Aorta (tissue), 5 donors: ENCODE results near the gene CAMK2D. TPM values are rescaled to one million over a fixed set of nuclear protein-coding genes. Genes with fewer than 3 reads are reported as not detected.

Source experiments
- ATAC-seq: fragments of 200-7000 bp; cut with Tn5 transposase; one replicate; pipeline ENCODE4 v1.9.1; 2022; ENCODE audit warnings: moderate library complexity; ENCODE audit not compliant: low FRiP score
- DNase-seq, 2 donors: peaks; one replicate each; pipeline ENCODE4 v3.0.0-alpha.2; 2020
- H3K27ac ChIP-seq, 2 donors: one replicate each; pipeline ENCODE4 v1.5.1; 2013; ENCODE audit warnings: low read length in 2 of 2, mild to moderate bottlenecking in 2 of 2, moderate library complexity in 2 of 2, control low read depth in 1 of 2, inconsistent platforms in 1 of 2, low read depth in 1 of 2
- H3K27me3 ChIP-seq, 2 donors: one replicate each; pipeline ENCODE4 v1.6.1; 2013; ENCODE audit warnings: control low read depth in 1 of 2, low read length in 1 of 2, mild to moderate bottlenecking in 1 of 2, moderate library complexity in 1 of 2; ENCODE audit not compliant: insufficient read depth in 2 of 2, control insufficient read depth in 1 of 2
- H3K36me3 ChIP-seq, 2 donors: one replicate each; pipeline ENCODE4 v1.6.1; 2013; ENCODE audit warnings: control low read depth in 1 of 2, low read length in 1 of 2, mild to moderate bottlenecking in 1 of 2; ENCODE audit not compliant: insufficient read depth in 2 of 2, control insufficient read depth in 1 of 2
- H3K4me1 ChIP-seq, 2 donors: one replicate each; pipeline ENCODE4 v1.6.1; 2013; ENCODE audit warnings: low read length in 2 of 2, control low read depth in 1 of 2, mild to moderate bottlenecking in 1 of 2, moderate library complexity in 1 of 2; ENCODE audit not compliant: insufficient read depth in 2 of 2, control insufficient read depth in 1 of 2
- H3K4me3 ChIP-seq, 2 donors: one replicate each; pipeline ENCODE4 v1.5.1; 2013; ENCODE audit warnings: low read length in 2 of 2, control low read depth in 1 of 2, mild to moderate bottlenecking in 1 of 2
- H3K9me3 ChIP-seq: one replicate; pipeline ENCODE4 v1.6.1; 2013; ENCODE audit warnings: mild to moderate bottlenecking, low read length; ENCODE audit not compliant: control insufficient read depth
- WGBS, 2 donors: extraction: QIAGEN DNeasy Blood & Tissue Kit; methylation state at CpG; one replicate each; pipeline ENCODE4 v1.1.7; 2013; 5-methylcytosine and 5-hydroxymethylcytosine counted together
- intact Hi-C, 2 donors: fragments of 100-400 bp; cut with DNase I; formaldehyde crosslinking; loops; one replicate each; pipeline versions ENCODE4 v1.14.2 to v1.15.0; 2022
- polyA plus RNA-seq, 2 donors: library from polyadenylated mRNA; stranded (reverse); fragments of 200-250 nt; gene quantifications; one replicate each; pipeline ENCODE4 v1.2.3, GENCODE V29; 2013
- total RNA-seq, 2 donors: library from RNA; stranded (reverse); fragmentation: NEBNext Ultra II Directional; extraction: Animal tissue kit (Norgen Biotek cat#: 25700); gene quantifications; one replicate each; pipeline ENCODE4 v1.2.1, GENCODE V29; 2021
- donor health status: healthy with polysubstance abuse.
- donor health status: Bipolar disorder and iron deficiency.
- donor health status: DM: no; HTN: no; CAD: no.
- donor health status: DM: no; HTN: no; CAD: no.
- donor health status: DM: yes; HTN: yes; CAD: no.

CAMK2D gene
- total and polyA plus RNA-seq, 4 donors = 18.7 to 71.8 (median 37.7) TPM

- Histone ChIP-seq H3K36me3 (no peaks in the 10 kb centered on the region), H3K4me3 (no peak overlapping the region), H3K27ac (peak overlapping the region in 1 of 2 donors; percentile 78), H3K9me3 (no peaks in the 10 kb centered on the region), H3K27me3 (no peaks in the 10 kb centered on the region), H3K4me1 (peaks cover 12 to 15% of the 10 kb centered on the region in 2 donors)
- ATAC-seq = no peak
- DNase-seq = no peak
- intact Hi-C loops = no loop called here
- WGBS, 2 donors = 87 to 92% methylated on average over 2 of the region's 2 CpGs
Observed at GRCh38 chr4:113639326-113639725, 122.2 kb downstream of the CAMK2D start.

- DNase-seq (no peak), ATAC-seq (no peak)
- WGBS, 2 donors = 83 to 85% methylated on average over 3 of the region's 3 CpGs
- no peaks in the 10 kb centered on the region for H3K27me3 ChIP-seq
- no peak overlapping the region for H3K4me3 ChIP-seq
- H3K9me3 ChIP-seq = no peaks in the 10 kb centered on the region
- peaks cover 14 to 18% of the 10 kb centered on the region in 2 donors for H3K4me1 ChIP-seq
- no peaks in the 10 kb centered on the region for H3K36me3 ChIP-seq
- H3K27ac ChIP-seq = no peak overlapping the region
- intact Hi-C loops = no loop called here
Observed at GRCh38 chr4:113638562-113638832, 123.0 kb downstream of the CAMK2D start.

GRCh38 chr4:113637823-113638561 lies 123.5 kb downstream of the CAMK2D start:
- Histone ChIP-seq H3K4me3 (no peak overlapping the region), H3K27ac (peak overlapping the region in 1 of 2 donors; percentile 28), H3K9me3 (no peaks in the 10 kb centered on the region), H3K36me3 (no peaks in the 10 kb centered on the region), H3K4me1 (peaks cover 14 to 15% of the 10 kb centered on the region in 2 donors), H3K27me3 (no peaks in the 10 kb centered on the region)
- DNase-seq (no peak), ATAC-seq (no peak)
- intact Hi-C loops = no loop called here
- 79 to 86% methylated on average over 2 of the region's 2 CpGs for WGBS, 2 donors

GRCh38 chr4:113637363-113637762 lies 124.2 kb downstream of the CAMK2D start:
- DNase-seq (no peak), ATAC-seq (no peak)
- Histone ChIP-seq H3K36me3 (no peaks in the 10 kb centered on the region), H3K9me3 (no peaks in the 10 kb centered on the region), H3K4me1 (peaks cover 14% of the 10 kb centered on the region in 2 donors), H3K4me3 (no peak overlapping the region), H3K27me3 (no peaks in the 10 kb centered on the region), H3K27ac (no peak overlapping the region)
- intact Hi-C loops = no loop called here
- WGBS, 2 donors = 0% methylated on average over 1 of the region's 1 CpG

- Histone ChIP-seq H3K9me3 (no peaks in the 10 kb centered on the region), H3K27ac (peak overlapping the region in 1 of 2 donors; percentile 53), H3K4me3 (no peak overlapping the region), H3K4me1 (peaks cover 12 to 14% of the 10 kb centered on the region in 2 donors), H3K36me3 (no peaks in the 10 kb centered on the region), H3K27me3 (no peaks in the 10 kb centered on the region)
- DNase-seq (no peak), ATAC-seq (no peak)
- intact Hi-C loops = no loop called here
Observed at GRCh38 chr4:113636877-113637276, 124.7 kb downstream of the CAMK2D start.

- ATAC-seq (no peak), DNase-seq (no peak)
- H3K9me3 ChIP-seq = no peaks in the 10 kb centered on the region
- intact Hi-C loops = no loop called here
- no peaks in the 10 kb centered on the region for H3K27me3 ChIP-seq
- H3K36me3 ChIP-seq = no peaks in the 10 kb centered on the region
- H3K4me1 ChIP-seq = peaks cover 12 to 14% of the 10 kb centered on the region in 2 donors
- H3K4me3 ChIP-seq = no peak overlapping the region
- 89 to 93% methylated on average over 3 of the region's 3 CpGs for WGBS, 2 donors
- H3K27ac ChIP-seq = peak overlapping the region; percentile 15 to 96
Observed at GRCh38 chr4:113636438-113636818, 125.1 kb downstream of the CAMK2D start.

- WGBS, 2 donors = 35 to 38% methylated on average over 3 of the region's 3 CpGs
Observed at GRCh38 chr4:113635739-113636437, 125.7 kb downstream of the CAMK2D start.

GRCh38 chr4:113634081-113634969 lies 127.2 kb downstream of the CAMK2D start:
- no peak overlapping the region for H3K4me3 ChIP-seq
- 44 to 49% methylated on average over 3 of the region's 3 CpGs for WGBS, 2 donors
- DNase-seq (no peak), ATAC-seq (no peak)
- no peaks in the 10 kb centered on the region for H3K36me3 ChIP-seq
- H3K4me1 ChIP-seq = peaks cover 10 to 14% of the 10 kb centered on the region in 2 donors
- H3K27ac ChIP-seq = peak overlapping the region in 1 of 2 donors; percentile 57
- intact Hi-C loops = no loop called here
- H3K9me3 ChIP-seq = no peaks in the 10 kb centered on the region
- no peaks in the 10 kb centered on the region for H3K27me3 ChIP-seq

More at GRCh38 chr4:113635739-113636437, 125.7 kb downstream of the CAMK2D start:
- Histone ChIP-seq H3K4me3 (no peak overlapping the region), H3K9me3 (no peaks in the 10 kb centered on the region), H3K4me1 (peaks cover 12 to 14% of the 10 kb centered on the region in 2 donors), H3K27me3 (no peaks in the 10 kb centered on the region), H3K27ac (peak overlapping the region; percentile 15 to 96), H3K36me3 (no peaks in the 10 kb centered on the region)
- intact Hi-C loops = no loop called here
- ATAC-seq (no peak), DNase-seq (no peak)
